GM12891 (cell line): ENCODE data around the gene WDFY2.

Experiments
- PAX5 ChIP-seq: IDR thresholded peaks from 2 replicates; pipeline ENCODE4 v1.6.1; 2011; ENCODE audit warnings: low read length, moderate library complexity, mild to moderate bottlenecking; ENCODE audit not compliant: insufficient read depth, severe bottlenecking
- POLR2A ChIP-seq: IDR thresholded peaks from 2 replicates; pipeline ENCODE4 v1.6.1; 2011; ENCODE audit warnings: low read depth, low read length, control low read depth
- POLR2AphosphoS5 ChIP-seq: IDR thresholded peaks from 2 replicates; pipeline ENCODE4 v1.6.1; 2011; ENCODE audit warnings: low read depth, low read length, control low read depth
- SPI1 ChIP-seq: IDR thresholded peaks from 2 replicates; pipeline ENCODE4 v1.6.1; 2011; ENCODE audit warnings: low read depth, low read length, control low read depth
- TAF1 ChIP-seq: IDR thresholded peaks from 2 replicates; pipeline ENCODE4 v1.6.1; 2011; ENCODE audit warnings: low read depth, low read length, control low read depth

DNA sequence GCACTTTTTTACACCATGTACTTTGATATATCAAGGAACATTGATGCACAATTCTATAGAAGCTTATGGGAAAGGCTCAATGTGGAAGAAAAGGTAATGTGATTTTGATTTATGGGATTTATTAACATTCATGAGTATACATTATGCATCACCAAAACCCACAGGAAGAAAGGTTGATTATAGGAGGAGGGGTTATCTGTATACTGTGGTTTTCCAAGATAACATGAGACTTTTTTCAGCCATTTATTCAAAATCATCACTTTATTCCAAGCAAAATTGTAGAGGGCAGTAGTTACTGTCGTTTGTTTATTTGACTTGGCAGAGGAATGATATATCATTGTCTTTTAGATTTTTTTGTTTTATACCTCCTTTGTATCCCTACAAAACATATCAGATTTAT, 54.9 kb downstream of the WDFY2 start:
- TF ChIP-seq POLR2A = no peak
- no peak for TF ChIP-seq POLR2AphosphoS5
- TF ChIP-seq SPI1 = no peak
- no peak for TF ChIP-seq TAF1
- TF ChIP-seq PAX5 = no peak
